Activated gamma-delta T cell treated with Interleukin-2 at 50 U/mL for 16 hours (primary cell): ENCODE data around the gene SMARCD1.

Source experiments
- DNase-seq: peaks from one replicate; pipeline ENCODE4 v3.0.0-alpha.2; 2020

SMARCD1 gene

DNA sequence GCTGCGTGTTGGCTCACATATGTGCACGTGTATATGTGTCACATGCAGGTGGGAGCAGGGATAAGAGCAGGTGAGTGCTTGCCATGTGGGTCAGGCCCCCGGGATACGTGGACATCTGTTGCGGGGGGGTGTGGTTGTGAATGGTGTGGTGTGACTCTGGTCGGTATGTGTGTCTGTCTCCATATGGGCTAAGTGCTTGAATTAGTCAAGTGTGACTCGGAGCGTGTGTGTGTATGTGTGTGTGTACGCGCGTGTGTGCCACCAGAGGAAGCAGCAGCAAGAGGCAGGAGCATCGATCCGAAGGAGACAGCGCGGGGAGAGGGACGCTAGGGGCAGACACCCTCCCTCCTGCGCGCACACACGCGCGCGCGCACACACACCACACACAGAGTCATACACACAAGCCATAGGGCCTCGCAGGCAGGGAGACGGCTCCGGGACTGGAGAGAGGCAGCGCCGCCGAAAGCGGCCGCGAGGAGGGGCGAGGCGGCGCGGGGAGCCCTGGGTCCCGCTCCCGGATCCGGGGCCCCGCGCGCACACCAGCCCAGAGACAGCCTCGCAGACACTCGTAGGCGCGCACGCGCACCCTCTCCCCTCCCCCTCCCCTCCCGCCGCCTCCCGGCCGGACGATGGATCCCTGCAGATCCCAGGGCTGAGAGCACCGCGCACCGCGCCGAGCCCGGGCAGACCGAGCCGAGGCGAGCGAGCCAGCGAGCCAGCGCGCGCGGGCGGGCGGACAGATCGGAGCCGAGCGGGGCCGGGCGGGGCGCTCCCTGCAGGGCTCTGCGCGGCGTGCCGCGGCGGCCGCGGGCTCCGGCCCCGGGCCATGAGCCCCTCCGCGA, 27.9 kb upstream of the SMARCD1 start, which contains the start of gene ASIC1:
Gene ASIC1 (plus strand): TSS at position 597 of the 842 bp plus-strand sequence. CDS start 1,171 bp downstream, outside the sequence.
- DNase-seq: peak; percentile 26

DNA sequence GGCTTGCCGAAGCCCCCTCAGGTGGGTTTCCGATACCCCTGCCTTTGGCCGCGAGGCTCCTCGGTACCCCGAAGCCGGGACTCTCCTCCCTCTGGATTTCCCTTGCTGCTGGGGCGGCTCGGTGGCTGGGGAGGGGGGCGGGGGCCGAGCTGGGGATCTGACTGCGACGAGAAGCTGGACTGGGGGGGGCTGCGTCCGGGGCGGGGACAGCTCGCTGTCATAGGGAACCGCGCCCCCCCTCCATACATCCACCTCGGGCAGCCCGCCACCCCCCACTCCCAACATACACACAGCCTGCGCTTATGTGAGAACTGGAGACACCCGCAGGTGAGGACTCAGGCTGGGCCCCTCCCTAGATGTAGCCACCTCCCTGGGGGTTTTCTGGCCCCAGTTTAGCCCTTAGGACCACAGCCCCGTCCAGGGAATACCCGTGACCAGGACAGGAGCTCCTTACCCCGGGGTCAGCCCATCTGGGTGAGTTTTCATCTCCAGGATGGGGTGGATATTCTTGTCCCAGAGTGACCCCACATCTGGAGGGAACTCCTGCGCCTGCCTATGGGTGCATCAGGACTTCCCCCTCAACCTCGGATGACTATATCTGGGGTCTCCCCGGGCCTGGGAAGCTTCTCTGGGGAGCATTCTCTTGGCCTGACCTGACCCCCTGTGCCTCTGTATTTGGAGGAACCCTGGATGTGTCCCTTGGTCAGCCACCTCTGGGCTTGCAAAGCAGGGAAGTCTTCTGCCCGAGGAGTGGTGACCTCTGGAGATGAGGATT, 27.1 kb upstream of the SMARCD1 start:
- DNase-seq: no peak

DNA sequence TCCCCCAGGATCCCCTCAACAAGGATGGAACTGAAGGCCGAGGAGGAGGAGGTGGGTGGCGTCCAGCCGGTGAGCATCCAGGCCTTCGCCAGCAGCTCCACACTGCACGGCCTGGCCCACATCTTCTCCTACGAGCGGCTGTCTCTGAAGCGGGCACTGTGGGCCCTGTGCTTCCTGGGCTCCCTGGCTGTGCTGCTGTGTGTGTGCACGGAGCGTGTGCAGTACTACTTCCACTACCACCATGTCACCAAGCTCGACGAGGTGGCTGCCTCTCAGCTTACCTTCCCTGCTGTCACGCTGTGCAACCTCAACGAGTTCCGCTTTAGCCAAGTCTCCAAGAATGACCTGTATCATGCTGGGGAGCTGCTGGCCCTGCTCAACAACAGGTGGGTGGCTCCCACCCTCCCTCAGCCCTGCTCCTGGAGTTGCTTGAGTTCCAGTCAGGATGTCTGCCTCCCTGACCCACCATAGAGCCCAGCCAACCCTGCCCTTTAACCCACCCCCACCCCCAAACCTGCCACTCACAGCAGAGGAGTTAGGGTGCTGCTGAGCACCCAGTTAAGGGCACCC, 26.3 kb upstream of the SMARCD1 start:
- DNase-seq: no peak

DNA sequence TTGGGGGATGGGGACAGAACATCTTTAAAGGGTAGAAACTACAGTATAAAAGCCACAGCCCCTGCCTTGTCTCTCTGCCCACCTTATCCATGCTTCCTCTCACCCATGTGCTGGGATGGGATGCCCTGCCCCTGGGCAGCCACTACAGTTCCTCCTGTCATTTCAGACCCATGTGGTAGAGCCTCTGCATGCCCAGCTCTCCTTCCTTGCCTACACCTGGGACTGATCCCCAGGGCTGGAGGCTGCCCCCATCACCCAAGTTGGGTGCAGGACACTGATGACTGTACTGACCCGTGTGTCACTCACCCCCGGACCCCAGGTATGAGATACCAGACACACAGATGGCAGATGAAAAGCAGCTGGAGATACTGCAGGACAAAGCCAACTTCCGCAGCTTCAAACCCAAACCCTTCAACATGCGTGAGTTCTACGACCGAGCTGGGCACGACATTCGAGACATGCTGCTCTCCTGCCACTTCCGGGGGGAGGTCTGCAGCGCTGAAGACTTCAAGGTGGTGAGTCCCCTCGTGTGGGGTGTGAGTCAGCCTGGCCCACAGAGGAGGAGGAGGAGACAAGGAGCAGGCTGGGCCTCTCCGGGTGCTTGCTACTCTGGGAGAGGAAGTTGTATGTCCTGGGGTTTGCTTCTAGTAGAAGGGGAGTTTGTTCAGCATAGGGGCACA, 25.6 kb upstream of the SMARCD1 start:
- DNase-seq: peak; percentile 73

DNA sequence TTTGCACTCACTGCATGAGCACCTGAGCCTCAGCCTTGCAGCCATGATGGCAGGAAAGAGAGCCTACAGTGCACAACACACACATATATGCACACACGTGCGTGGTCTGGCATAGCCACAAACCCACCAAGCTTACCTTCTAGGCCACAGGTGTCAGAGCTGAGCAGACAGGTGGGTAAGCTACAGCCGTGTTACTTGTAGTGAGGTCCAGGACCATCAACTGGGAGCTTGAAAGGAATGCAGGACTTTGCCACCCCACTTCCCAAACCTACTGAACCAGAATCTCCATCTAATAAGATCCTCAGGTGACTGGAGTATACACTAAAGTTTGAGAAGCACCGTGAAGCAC, 25.0 kb upstream of the SMARCD1 start:
- DNase-seq: no peak

DNA sequence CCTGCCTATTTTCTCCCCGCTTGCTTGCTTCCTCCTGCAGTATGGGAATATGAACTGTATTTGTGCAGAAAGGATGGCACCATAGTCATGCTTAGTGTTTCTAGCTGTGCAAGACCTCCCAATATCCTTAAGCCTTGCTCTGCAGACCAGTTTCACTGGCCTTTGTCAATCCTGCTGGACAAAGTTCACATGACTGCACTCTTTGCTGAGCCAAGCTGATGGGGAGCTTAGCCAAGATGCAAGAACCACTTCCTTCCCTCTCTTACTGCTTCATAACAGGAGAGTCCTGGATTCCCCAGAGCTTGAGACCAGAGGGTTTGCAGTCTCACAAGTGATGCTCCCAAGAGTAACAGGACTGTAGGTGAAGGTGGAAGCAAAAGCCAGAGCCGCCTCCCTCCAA, 24.0 kb upstream of the SMARCD1 start:
- no peak for DNase-seq

DNA sequence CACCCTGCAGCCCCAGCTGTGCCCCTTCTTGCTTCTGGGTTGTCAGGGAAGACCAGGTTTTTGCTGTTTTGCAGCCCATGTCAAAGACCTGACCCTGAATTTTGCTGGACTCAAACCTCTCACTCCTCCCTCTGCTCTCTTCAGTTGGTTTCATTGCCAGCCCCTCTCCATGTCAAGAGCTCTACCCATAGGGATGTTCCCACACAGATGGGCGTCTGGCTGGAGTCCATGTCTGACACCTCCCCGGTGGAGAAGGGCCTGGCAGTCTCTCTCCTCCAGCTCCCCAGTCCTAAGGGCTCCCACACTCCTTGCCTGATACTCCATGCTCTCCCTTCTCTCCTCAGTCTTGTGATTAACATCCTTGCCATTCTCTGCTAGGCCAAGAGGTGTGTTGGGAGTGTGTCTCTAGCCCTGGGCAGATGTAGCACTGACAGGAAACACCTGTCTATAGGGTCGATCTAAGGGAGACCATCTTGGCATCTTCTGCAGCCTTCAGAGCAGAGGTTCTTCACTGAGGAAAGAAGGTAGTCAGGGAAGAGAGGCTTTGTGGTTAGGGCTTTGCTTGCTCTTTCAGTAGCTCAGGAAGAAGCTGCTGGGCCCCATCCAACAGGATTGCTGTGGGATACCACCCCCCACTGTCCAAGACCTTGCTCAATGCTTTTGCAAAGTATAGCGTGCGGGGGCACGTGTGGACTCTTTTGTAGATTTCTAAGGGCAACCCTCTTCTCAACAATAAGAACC, 23.0 kb upstream of the SMARCD1 start:
- DNase-seq: no peak

DNA sequence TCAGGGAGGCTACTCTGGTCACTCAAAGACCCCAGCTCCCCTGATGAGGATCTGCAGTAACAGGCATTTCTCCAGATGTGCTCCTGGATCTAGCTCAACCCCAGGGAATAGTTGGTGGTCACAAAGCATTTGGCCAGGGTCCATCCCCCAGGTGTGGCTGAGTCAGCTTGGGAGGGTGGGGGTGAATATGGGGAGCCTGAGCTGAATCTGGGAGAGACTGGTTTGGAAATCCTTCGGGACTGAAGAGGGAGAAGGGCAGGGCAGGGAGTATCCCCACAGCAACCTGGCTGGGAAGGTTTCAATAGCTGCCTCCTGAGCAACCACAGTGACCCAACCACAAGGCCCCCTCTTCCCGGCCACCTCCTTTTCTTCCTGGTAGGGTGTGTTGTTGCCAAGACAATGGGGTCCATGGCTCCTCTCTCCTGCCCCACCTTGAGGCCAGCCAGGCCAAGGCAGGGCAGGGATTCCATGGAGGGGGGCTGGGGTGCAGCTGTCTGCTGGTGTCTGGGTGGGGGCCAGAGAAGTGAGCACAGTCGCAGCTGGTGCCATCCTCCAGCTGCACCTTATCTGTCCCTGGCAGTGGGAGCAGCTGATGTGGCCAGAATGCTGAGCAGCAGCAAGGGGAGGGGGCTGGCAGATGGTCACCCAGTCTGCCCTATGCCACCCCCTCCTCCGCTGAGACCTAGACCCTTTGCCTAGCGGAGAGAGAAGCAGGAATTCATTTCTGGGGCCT, 22.2 kb upstream of the SMARCD1 start:
- no peak for DNase-seq

DNA sequence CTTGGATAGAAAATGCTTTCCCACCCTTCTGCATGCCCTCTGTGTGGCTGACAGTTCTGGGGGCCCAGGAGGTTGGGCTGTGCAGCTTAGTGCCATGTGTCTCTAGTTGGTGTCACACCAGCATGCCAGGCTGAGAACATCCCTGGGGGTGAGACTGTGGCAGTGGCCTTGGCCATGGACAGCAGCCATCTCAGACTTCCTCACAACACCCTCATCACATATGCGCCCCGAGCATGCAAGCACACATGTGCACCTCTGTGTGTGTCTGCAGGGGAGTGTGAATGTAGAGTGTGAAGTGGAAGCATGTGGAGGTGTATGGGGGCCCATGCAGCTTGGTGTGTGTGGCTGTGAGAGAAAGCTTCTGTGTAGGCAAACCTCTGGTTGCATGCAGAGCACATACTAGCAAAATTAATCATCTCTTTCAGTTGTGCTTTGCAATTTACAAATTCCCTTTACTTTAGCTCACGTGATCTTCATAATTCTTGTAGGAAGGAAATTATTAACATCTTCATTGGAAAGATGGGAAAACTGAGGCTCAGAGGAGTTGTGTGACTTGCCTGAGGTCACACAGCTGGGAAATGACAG, 19.3 kb upstream of the SMARCD1 start:
- no peak for DNase-seq

DNA sequence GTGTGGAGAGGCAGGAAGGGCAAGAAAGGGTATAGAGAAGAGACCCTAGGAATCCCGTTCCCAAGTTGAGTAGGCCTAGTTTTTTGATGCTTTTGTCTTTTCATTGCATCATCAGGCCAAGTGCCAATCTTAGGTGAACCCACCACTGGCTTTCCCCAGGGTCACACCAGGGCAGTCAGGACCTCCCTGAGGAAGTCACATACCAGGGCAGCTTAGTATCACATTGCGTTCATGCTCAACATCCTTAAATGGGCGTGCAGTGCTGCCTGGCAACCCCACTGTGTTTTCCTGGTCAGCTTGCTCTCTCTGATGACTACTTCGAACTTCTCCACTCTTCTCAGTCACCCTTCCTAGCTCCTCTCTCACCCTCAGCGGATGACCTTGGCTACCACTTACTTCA, 18.7 kb upstream of the SMARCD1 start:
- no peak for DNase-seq

DNA sequence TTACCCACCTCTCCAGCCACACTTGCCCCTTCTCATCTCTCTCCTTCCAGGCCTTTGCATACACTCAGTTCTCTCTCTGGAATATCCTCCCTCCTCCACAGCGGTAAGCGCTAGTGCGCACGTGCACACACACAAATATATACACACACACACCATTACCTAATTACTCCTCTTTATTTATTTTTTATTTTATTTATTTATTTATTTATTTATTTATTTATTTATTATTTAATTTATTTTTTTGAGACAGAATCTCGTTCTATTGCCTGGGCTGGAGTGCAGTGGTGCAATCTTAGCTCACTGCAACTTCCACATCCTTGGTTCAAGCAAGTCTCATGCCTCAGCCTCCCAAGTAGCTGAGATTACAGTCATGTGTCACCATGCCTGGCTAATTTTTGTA, 16.1 kb upstream of the SMARCD1 start:
- no peak for DNase-seq

DNA sequence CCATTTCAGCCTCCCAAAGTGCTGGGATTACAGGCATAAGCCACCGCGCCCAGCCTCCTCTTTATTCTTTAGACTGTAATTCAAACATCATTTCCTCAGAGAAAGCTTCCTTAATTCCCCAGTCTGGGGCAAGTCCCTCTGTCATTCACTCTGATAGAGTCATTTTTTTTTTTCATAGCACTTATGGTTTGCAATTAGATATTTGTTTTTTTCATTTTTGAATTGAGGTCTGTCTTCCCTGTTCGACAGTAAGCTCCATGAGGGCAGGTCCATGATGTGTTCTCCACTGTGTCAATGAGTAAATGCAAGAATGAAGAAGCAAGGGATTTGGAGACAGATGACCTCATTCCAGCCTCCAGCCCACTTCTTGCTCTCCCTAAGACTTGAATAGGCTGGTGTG, 15.6 kb upstream of the SMARCD1 start:
- no peak for DNase-seq

DNA sequence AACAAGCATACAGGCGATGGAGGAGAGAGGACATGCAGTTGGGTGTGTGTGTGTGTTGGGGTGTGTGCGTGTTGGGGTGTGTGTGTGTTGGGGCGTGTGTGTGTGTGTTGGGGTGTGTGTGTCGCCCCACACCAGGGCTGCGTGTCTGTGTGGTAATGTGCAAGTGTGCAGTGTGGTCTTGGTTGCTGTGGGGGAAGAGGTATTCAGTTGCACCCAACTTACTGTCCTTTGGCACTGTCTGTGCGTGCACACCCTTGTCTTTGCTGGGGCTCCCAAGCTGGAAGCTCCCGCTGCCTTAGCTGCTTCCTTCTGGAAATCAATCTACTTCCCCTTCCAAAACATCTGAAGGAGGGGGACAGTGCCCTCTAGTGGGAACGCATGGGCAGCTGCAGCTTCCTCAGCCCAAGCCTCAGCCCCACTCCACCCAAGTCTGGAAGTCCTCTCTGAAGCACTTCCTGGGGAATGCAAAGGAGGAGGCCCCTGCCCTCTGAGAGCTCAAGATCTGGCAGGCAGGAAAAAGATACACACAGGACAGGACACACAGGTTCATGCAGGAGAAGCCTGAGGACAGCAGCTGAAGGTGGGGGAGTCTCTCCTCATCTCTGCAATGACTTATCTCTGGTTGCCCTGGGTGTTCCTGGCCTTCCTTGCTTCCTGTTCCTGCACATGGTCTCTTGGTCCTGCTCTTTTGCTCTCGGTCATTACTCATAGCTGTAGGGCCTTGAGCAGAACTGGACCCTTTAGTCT, 14.7 kb upstream of the SMARCD1 start:
- DNase-seq: peak; percentile 68

DNA sequence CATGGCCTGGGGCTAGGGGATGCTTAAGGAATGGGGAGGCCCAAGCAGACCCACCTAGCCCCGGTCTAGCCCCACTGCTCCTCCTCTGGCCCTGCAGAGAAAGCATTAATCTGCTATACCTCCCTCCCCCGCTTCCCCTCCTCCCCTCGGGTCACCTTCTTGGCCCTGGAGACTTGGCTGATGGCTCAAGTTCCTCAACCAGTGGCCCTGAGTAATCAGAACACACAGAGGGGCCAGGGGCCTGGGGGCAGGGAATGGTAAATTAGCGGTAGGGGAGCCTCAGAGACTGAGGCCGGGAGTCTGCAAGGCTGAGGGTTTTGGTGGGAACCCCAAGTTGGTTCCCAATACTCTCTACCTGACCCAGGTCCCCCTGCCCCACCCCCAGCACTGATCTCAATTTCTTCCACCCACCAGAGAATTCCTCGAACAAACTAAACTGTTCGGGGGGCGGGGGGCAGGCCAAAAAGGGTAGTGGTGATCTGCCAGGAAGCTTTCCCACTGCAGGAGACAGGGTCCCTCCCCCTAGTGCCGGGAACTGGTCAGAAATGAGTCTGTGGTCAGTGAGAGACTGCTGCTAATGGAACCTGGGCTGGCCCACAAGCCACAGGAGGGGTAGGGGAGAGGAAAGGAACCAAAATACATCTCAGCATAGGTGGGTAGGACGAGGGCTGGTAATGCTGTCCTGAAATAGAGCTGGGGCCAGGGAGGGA, 12.8 kb upstream of the SMARCD1 start:
- DNase-seq: no peak

DNA sequence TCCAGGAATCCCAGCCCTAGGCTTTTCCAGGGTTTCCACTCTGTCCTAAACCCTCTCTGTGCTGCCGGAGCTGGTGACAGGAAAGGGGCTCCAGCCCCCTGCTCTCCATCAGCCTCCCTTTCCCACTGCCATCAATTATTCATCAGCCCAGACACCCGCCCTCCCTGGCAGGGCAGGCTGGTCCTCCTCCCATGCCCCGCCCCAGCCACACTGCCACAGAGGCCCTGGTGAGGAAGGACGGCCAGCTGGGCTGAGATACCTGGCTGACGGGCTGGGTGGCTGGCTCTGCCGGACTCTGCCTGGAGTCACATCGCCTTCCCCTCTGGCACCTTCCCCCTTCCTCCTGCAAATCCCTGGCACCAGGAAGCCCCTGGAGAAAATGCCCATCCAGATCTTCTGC, 11.9 kb upstream of the SMARCD1 start:
- no peak for DNase-seq

DNA sequence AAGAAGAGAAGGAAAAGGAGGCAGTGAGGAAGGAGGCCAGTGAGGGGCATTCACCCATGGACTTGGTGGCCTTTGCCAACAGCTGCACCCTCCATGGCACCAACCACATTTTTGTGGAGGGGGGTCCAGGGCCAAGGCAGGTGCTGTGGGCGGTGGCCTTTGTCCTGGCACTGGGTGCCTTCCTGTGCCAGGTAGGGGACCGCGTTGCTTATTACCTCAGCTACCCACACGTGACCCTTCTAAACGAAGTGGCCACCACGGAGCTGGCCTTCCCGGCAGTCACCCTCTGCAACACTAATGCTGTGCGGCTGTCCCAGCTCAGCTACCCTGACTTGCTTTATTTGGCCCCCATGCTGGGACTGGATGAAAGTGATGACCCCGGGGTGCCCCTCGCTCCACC, 11.4 kb upstream of the SMARCD1 start:
- DNase-seq: no peak

DNA sequence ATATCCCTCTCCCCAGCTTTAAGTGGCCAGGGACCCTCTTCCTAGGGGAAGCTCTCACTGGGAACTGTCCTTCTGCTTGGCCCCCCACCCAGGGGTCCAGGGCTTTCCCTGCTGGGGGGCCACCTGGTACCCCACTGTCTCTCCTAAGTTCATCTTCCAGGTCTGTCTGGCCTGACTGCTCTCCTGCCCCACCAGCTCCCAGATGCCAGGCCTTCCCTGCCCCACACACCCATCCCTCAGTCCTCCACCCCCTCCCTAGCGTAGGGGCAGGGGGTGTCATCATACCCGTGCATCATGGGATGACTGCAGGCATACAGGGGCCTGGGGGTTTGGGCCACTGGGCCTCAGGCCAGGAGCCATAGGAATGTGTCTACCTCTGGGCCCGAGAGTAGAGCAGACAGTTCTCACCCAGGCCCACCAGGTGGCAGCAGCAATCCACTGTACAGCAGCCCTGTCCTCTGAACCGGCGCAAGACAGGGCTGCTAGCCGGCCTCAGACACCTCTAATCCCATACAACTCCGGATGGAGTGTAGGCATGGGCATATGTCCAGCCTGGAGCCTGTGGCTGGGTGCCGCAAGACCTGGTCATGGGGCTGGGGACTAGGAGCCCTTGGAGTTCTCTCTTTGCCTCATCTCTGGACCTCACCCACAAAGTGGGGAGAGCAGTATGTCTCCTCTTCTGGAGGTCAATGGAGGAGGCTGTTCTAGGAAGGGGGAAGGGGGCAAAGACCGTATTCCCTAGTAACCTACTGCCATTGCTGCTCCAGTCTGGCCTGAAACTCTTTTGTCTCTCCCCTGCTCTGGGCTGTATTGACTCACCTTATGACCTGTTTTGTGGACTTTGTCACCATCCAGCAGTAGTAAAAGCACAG, 10.0 kb upstream of the SMARCD1 start:
- peak; percentile 81 for DNase-seq

DNA sequence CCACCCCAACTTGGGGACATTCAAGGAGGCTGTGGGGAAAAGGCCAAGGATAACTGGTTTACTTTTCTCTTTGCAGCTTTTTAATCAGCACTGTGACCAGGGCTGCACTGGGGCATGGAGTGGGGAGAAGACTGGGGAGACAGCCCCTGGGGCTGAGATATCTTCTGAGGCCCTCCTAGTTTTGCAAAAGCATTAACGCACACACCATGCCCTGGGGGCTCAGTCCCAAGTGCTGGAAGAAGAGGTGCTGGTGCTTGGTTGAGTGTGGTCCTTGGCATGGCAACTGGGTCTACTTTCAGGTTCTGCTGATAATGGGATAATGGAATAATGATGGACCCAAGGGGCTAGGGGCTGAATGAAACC, 9.4 kb upstream of the SMARCD1 start:
- no peak for DNase-seq

DNA sequence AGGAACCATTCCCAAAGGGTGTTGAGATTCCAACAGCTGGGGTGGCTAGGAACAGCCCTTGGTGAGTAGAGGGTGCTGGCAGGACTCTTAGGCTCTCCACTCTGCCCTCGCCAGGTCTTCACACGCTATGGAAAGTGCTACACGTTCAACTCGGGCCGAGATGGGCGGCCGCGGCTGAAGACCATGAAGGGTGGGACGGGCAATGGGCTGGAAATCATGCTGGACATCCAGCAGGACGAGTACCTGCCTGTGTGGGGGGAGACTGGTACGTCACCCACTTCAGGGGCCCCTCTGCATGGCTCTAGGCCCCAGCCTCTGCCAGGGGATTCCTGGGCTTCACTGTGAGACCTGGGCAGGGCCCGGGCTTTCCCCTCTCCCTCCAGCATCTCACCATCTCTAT, 8.0 kb upstream of the SMARCD1 start:
- no peak for DNase-seq
